Chondrocyte (in vitro differentiated cells): ENCODE data around the gene MAPKAP1. TPM values are rescaled to one million over a fixed set of nuclear protein-coding genes. Genes with fewer than 3 reads are reported as not detected.

Experiments
- DNase-seq: peaks from one replicate; pipeline ENCODE4 v3.0.0; 2021; ENCODE audit warnings: mixed read lengths, low spot score
- H3K27ac Mint-ChIP-seq: one replicate; pipeline ENCODE4 v1.8.0; 2021; ENCODE audit warnings: mild to moderate bottlenecking, moderate library complexity, mixed read lengths; ENCODE audit not compliant: unreplicated experiment
- H3K27me3 Mint-ChIP-seq: 2 replicates; pipeline ENCODE4 v1.8.0; 2021; ENCODE audit warnings: low read depth, mixed read lengths
- H3K36me3 Mint-ChIP-seq: 2 replicates; pipeline ENCODE4 v1.8.0; 2021; ENCODE audit warnings: low read depth, mixed read lengths
- H3K4me1 Mint-ChIP-seq: 2 replicates; pipeline ENCODE4 v1.8.0; 2021; ENCODE audit warnings: low read depth, mild to moderate bottlenecking, mixed read lengths
- H3K4me3 Mint-ChIP-seq: one replicate; pipeline ENCODE4 v1.8.0; 2021; ENCODE audit warnings: mild to moderate bottlenecking, moderate library complexity, mixed read lengths; ENCODE audit not compliant: unreplicated experiment
- H3K9me3 Mint-ChIP-seq: 2 replicates; pipeline ENCODE4 v1.8.0; 2021; ENCODE audit warnings: low read depth, mixed read lengths
- CTCF ChIP-seq: fragments of 200-600 bp; sonication (generic); IDR thresholded peaks from 2 replicates; pipeline ENCODE4 v1.5.0; 2021; ENCODE audit warnings: antibody characterized with exemption, mild to moderate bottlenecking, moderate library complexity
- total RNA-seq: library from RNA; stranded (reverse); gene quantifications from 3 replicates; pipeline ENCODE4 v1.2.1, GENCODE V29; 2021

The MAPKAP1 gene
- total RNA-seq, 1 donor from 2014 or later: 91.5 TPM

GRCh38 chr9:125436613-125437443 is 270.2 kb downstream of the MAPKAP1 start:
- peaks cover 6% of the 10 kb centered on the region for H3K36me3 Mint-ChIP-seq
- TF ChIP-seq CTCF: no peak
- no peaks in the 10 kb centered on the region for H3K27me3 Mint-ChIP-seq
- no peaks in the 10 kb centered on the region for H3K9me3 Mint-ChIP-seq
- H3K4me3 Mint-ChIP-seq: no peak overlapping the region
- no peak for DNase-seq
- no peak overlapping the region for H3K27ac Mint-ChIP-seq
- H3K4me1 Mint-ChIP-seq: no peaks in the 10 kb centered on the region

- H3K36me3 Mint-ChIP-seq: peaks cover 6% of the 10 kb centered on the region
- no peaks in the 10 kb centered on the region for H3K9me3 Mint-ChIP-seq
- no peaks in the 10 kb centered on the region for H3K27me3 Mint-ChIP-seq
- no peak overlapping the region for H3K27ac Mint-ChIP-seq
- no peak for DNase-seq
- no peak for TF ChIP-seq CTCF
- H3K4me3 Mint-ChIP-seq: no peak overlapping the region
- H3K4me1 Mint-ChIP-seq: no peaks in the 10 kb centered on the region
Observed at GRCh38 chr9:125435776-125436612, 271.0 kb downstream of the MAPKAP1 start.

- TF ChIP-seq CTCF: no peak
- DNase-seq: no peak
- no peaks in the 10 kb centered on the region for H3K27me3 Mint-ChIP-seq
- no peak overlapping the region for H3K27ac Mint-ChIP-seq
- H3K4me3 Mint-ChIP-seq: no peak overlapping the region
- H3K36me3 Mint-ChIP-seq: peaks cover 6% of the 10 kb centered on the region
- H3K4me1 Mint-ChIP-seq: no peaks in the 10 kb centered on the region
- H3K9me3 Mint-ChIP-seq: no peaks in the 10 kb centered on the region
Observed at GRCh38 chr9:125434986-125435775, 271.8 kb downstream of the MAPKAP1 start.

GRCh38 chr9:125433461-125434011 is 273.5 kb downstream of the MAPKAP1 start:
- Mint-ChIP-seq H3K36me3 (peaks cover 6% of the 10 kb centered on the region), H3K4me3 (no peak overlapping the region), H3K27ac (no peak overlapping the region), H3K9me3 (no peaks in the 10 kb centered on the region), H3K27me3 (no peaks in the 10 kb centered on the region), H3K4me1 (no peaks in the 10 kb centered on the region)
- no peak for DNase-seq
- no peak for TF ChIP-seq CTCF
